HepG2 (cell line): Measurements from ENCODE around the gene PTGIS. TPM values are rescaled to one million over a fixed set of nuclear protein-coding genes. Genes with fewer than 3 reads are reported as not detected.
A peak's percentile ranks its signal among the peaks of the same experiment; 100 is the strongest.

Source experiments
- KLF13 ChIP-seq: sonication (generic); formaldehyde crosslinking; IDR thresholded peaks from 2 replicates; pipeline ENCODE4 v1.4.0; 2020; ENCODE audit warnings: mild to moderate bottlenecking, missing genetic modification reagents
- MAF1 ChIP-seq: sonication (generic); formaldehyde crosslinking; IDR thresholded peaks from 2 replicates; pipeline ENCODE4 v1.5.0; 2020; ENCODE audit warnings: missing genetic modification reagents, borderline replicate concordance
- POLR2G ChIP-seq: fragments of 200-400 bp; formaldehyde crosslinking; IDR thresholded peaks from 2 replicates; pipeline ENCODE4 v1.6.1; 2018; ENCODE audit warnings: mild to moderate bottlenecking, low read depth, low read length, moderate library complexity
- PRMT3 ChIP-seq: sonication (generic); formaldehyde crosslinking; IDR thresholded peaks from 2 replicates; pipeline ENCODE4 v1.8.1; 2022; ENCODE audit warnings: low read depth, mild to moderate bottlenecking, moderate library complexity, missing genetic modification reagents, borderline replicate concordance
- RELA ChIP-seq: sonication (generic); formaldehyde crosslinking; IDR thresholded peaks from 2 replicates; pipeline ENCODE4 v1.4.0; 2020; ENCODE audit warnings: missing genetic modification reagents
- SOX13 ChIP-seq, 3 experiments: fragments of 450-650 bp in 1 of 3; sonication (generic) in 1 of 3; formaldehyde crosslinking in 1 of 3; IDR thresholded peaks in 2 of 3; conservative IDR thresholded peaks in 1 of 3; 2 replicates each; pipeline versions ENCODE4 v1.5.0 to v1.6.1; 2016 to 2020; ENCODE audit warnings: antibody characterized with exemption in 1 of 3, mild to moderate bottlenecking in 1 of 3, missing compliant biosample characterization in 1 of 3, missing genetic modification reagents in 1 of 3, moderate library complexity in 1 of 3
- SP5 ChIP-seq: IDR thresholded peaks from 2 replicates; pipeline ENCODE4 v1.6.1; 2016; ENCODE audit warnings: low read depth, borderline replicate concordance
- ZBTB38 ChIP-seq: sonication (generic); formaldehyde crosslinking; IDR thresholded peaks from 2 replicates; pipeline ENCODE4 v1.5.1; 2020; ENCODE audit warnings: mild to moderate bottlenecking, missing genetic modification reagents
- ZBTB4 ChIP-seq: sonication (generic); formaldehyde crosslinking; IDR thresholded peaks from 2 replicates; pipeline ENCODE4 v1.4.0; 2020; ENCODE audit warnings: missing genetic modification reagents, mild to moderate bottlenecking, borderline replicate concordance
- ZNF101 ChIP-seq: sonication (generic); formaldehyde crosslinking; IDR thresholded peaks from 2 replicates; pipeline ENCODE4 v1.4.0; 2020; ENCODE audit warnings: mild to moderate bottlenecking, low read depth, missing genetic modification reagents, borderline replicate concordance
- ZNF609 ChIP-seq: sonication (generic); formaldehyde crosslinking; IDR thresholded peaks from 2 replicates; pipeline ENCODE4 v1.4.0; 2020; ENCODE audit warnings: mild to moderate bottlenecking, missing genetic modification reagents, borderline replicate concordance
- ZNF713 ChIP-seq: sonication (generic); formaldehyde crosslinking; IDR thresholded peaks from 2 replicates; pipeline ENCODE4 v1.4.0; 2020; ENCODE audit warnings: mild to moderate bottlenecking, missing genetic modification reagents
- polyA plus RNA-seq, 8 experiments: library from polyadenylated mRNA; depleted of rRNA in 3 of 8; stranded (reverse) in 7 of 8; unstranded in 1 of 8; fragments of >200 nt; fragmentation: Illumina TruSeq in 4 of 8; extraction: Trizol in 4 of 8; gene quantifications; 2 replicates each; pipeline versions ENCODE4 v1.2.1 to v1.2.3, GENCODE V29; 2011 to 2016; ENCODE audit warnings: low read depth in 4 of 8, missing spikeins in 1 of 8, mixed read lengths in 1 of 8; ENCODE audit not compliant: insufficient read depth in 1 of 8
- total RNA-seq, 5 experiments: library from RNA; depleted of rRNA; stranded (reverse); fragments of >200 nt; fragmentation: Illumina TruSeq; extraction: Trizol; gene quantifications; 2 replicates each; pipeline ENCODE4 v1.2.3, GENCODE V29; 2016; ENCODE audit warnings: low read depth in 1 of 5
- TF ChIP-seq, protein P1 (sequence below): sonication (generic); formaldehyde crosslinking; IDR thresholded peaks from 2 replicates; pipeline ENCODE4 v1.5.1; 2020; ENCODE audit warnings: missing genetic modification reagents, mild to moderate bottlenecking, borderline replicate concordance
- TF ChIP-seq, protein P2 (sequence below): sonication (generic); formaldehyde crosslinking; IDR thresholded peaks from 2 replicates; pipeline ENCODE4 v1.4.0; 2020; ENCODE audit warnings: mild to moderate bottlenecking, missing genetic modification reagents

Gene PTGIS
- total and polyA plus RNA-seq, 2 of the 13 experiments (the other 11 are each of a cell fraction or from before 2014, with no cell fraction given) = not detected

GRCh38 chr20:49584418-49585382, 16.8 kb upstream of the PTGIS start (continued):
- TF ChIP-seq ZNF609 (CRISPR knock-in tag) = no peak
- TF ChIP-seq SP5 = 0 out of 2 replicates have a peak, but pooled peaks have one; percentile 6
- TF ChIP-seq, protein P1, sequence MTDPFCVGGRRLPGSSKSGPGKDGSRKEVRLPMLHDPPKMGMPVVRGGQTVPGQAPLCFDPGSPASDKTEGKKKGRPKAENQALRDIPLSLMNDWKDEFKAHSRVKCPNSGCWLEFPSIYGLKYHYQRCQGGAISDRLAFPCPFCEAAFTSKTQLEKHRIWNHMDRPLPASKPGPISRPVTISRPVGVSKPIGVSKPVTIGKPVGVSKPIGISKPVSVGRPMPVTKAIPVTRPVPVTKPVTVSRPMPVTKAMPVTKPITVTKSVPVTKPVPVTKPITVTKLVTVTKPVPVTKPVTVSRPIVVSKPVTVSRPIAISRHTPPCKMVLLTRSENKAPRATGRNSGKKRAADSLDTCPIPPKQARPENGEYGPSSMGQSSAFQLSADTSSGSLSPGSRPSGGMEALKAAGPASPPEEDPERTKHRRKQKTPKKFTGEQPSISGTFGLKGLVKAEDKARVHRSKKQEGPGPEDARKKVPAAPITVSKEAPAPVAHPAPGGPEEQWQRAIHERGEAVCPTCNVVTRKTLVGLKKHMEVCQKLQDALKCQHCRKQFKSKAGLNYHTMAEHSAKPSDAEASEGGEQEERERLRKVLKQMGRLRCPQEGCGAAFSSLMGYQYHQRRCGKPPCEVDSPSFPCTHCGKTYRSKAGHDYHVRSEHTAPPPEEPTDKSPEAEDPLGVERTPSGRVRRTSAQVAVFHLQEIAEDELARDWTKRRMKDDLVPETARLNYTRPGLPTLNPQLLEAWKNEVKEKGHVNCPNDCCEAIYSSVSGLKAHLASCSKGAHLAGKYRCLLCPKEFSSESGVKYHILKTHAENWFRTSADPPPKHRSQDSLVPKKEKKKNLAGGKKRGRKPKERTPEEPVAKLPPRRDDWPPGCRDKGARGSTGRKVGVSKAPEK (CRISPR knock-in tag) = no peak
- TF ChIP-seq ZBTB4 (CRISPR knock-in tag) = no peak; the same call in 1 of the 2 replicates
- no peak for TF ChIP-seq PRMT3 (CRISPR knock-in tag)
- no peak for TF ChIP-seq POLR2G
- TF ChIP-seq SOX13 (IDR thresholded peaks at IDR 0.05) = no peak
- TF ChIP-seq SOX13 (CRISPR knock-in tag; conservative IDR thresholded peaks at IDR 0.05 in 1 of 2, IDR thresholded peaks at IDR 0.05 in 1 of 2) = 0 out of 4 replicates have a peak, but pooled peaks of 1 of the 2 experiments have one; percentile 52
- TF ChIP-seq ZNF101 (CRISPR knock-in tag) = peak; percentile 76; the same call in 1 of the 2 replicates
- TF ChIP-seq RELA (CRISPR knock-in tag) = 0 out of 2 replicates have a peak, but pooled peaks have one; percentile 21
- peak; percentile 51 for TF ChIP-seq ZBTB38
- no peak for TF ChIP-seq MAF1
- TF ChIP-seq, protein P2, sequence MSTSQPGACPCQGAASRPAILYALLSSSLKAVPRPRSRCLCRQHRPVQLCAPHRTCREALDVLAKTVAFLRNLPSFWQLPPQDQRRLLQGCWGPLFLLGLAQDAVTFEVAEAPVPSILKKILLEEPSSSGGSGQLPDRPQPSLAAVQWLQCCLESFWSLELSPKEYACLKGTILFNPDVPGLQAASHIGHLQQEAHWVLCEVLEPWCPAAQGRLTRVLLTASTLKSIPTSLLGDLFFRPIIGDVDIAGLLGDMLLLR (CRISPR knock-in tag) = 0 out of 2 replicates have a peak, but pooled peaks have one; percentile 41
- no peak for TF ChIP-seq KLF13 (CRISPR knock-in tag)
- TF ChIP-seq ZNF713 = no peak
